Measurements from ENCODE around the gene DGKQ.

DNA sequence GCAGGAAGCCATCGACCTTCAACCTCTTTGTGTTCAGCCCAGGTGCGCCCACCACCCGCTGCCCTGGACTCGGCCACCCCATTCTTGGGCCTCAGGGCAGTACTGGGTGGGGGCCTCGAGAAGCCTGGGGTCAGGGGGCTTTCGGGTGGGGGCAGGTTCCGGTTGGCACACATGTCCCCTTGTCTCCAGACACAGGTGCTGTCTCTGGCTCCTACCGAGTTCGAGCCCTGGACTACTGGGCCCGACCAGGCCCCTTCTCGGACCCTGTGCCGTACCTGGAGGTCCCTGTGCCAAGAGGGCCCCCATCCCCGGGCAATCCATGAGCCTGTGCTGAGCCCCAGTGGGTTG, 30.7 kb upstream of the DGKQ start:
- TF ChIP-seq, protein P1, sequence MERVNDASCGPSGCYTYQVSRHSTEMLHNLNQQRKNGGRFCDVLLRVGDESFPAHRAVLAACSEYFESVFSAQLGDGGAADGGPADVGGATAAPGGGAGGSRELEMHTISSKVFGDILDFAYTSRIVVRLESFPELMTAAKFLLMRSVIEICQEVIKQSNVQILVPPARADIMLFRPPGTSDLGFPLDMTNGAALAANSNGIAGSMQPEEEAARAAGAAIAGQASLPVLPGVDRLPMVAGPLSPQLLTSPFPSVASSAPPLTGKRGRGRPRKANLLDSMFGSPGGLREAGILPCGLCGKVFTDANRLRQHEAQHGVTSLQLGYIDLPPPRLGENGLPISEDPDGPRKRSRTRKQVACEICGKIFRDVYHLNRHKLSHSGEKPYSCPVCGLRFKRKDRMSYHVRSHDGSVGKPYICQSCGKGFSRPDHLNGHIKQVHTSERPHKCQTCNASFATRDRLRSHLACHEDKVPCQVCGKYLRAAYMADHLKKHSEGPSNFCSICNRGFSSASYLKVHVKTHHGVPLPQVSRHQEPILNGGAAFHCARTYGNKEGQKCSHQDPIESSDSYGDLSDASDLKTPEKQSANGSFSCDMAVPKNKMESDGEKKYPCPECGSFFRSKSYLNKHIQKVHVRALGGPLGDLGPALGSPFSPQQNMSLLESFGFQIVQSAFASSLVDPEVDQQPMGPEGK (CRISPR knock-in tag; IDR thresholded peaks at IDR 0.05; ENCODE audit: borderline replicate concordance): no peak
- TF ChIP-seq ZFP30 (CRISPR knock-in tag; IDR thresholded peaks at IDR 0.05): no peak
- TF ChIP-seq ZFP3 (CRISPR knock-in tag; IDR thresholded peaks at IDR 0.05): no peak
- no peak for TF ChIP-seq CSDC2 (CRISPR knock-in tag; IDR thresholded peaks at IDR 0.05)
- TF ChIP-seq TOX (CRISPR knock-in tag; IDR thresholded peaks at IDR 0.05; ENCODE audit: borderline replicate concordance): no peak
- TF ChIP-seq, protein P2, sequence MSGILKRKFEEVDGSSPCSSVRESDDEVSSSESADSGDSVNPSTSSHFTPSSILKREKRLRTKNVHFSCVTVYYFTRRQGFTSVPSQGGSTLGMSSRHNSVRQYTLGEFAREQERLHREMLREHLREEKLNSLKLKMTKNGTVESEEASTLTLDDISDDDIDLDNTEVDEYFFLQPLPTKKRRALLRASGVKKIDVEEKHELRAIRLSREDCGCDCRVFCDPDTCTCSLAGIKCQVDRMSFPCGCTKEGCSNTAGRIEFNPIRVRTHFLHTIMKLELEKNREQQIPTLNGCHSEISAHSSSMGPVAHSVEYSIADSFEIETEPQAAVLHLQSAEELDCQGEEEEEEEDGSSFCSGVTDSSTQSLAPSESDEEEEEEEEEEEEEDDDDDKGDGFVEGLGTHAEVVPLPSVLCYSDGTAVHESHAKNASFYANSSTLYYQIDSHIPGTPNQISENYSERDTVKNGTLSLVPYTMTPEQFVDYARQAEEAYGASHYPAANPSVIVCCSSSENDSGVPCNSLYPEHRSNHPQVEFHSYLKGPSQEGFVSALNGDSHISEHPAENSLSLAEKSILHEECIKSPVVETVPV (CRISPR knock-in tag; IDR thresholded peaks at IDR 0.05): no peak
- TF ChIP-seq, protein P3, sequence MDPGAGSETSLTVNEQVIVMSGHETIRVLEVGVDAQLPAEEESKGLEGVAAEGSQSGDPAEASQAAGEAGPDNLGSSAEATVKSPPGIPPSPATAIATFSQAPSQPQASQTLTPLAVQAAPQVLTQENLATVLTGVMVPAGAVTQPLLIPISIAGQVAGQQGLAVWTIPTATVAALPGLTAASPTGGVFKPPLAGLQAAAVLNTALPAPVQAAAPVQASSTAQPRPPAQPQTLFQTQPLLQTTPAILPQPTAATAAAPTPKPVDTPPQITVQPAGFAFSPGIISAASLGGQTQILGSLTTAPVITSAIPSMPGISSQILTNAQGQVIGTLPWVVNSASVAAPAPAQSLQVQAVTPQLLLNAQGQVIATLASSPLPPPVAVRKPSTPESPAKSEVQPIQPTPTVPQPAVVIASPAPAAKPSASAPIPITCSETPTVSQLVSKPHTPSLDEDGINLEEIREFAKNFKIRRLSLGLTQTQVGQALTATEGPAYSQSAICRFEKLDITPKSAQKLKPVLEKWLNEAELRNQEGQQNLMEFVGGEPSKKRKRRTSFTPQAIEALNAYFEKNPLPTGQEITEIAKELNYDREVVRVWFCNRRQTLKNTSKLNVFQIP (CRISPR knock-in tag; IDR thresholded peaks at IDR 0.05; ENCODE audit: borderline replicate concordance, low read depth): no peak
- no peak for TF ChIP-seq RARB (CRISPR knock-in tag; IDR thresholded peaks at IDR 0.05)
- no peak for TF ChIP-seq ZC3H10 (CRISPR knock-in tag; IDR thresholded peaks at IDR 0.05)
- no peak for TF ChIP-seq ESRRG (CRISPR knock-in tag; IDR thresholded peaks at IDR 0.05)
- no peak for TF ChIP-seq GLIS3 (CRISPR knock-in tag; IDR thresholded peaks at IDR 0.05)
- TF ChIP-seq ZNF70 (CRISPR knock-in tag; IDR thresholded peaks at IDR 0.05): no peak
- TF ChIP-seq TCF4 (CRISPR knock-in tag; IDR thresholded peaks at IDR 0.05; ENCODE audit: borderline replicate concordance): no peak
- TF ChIP-seq, protein P4, sequence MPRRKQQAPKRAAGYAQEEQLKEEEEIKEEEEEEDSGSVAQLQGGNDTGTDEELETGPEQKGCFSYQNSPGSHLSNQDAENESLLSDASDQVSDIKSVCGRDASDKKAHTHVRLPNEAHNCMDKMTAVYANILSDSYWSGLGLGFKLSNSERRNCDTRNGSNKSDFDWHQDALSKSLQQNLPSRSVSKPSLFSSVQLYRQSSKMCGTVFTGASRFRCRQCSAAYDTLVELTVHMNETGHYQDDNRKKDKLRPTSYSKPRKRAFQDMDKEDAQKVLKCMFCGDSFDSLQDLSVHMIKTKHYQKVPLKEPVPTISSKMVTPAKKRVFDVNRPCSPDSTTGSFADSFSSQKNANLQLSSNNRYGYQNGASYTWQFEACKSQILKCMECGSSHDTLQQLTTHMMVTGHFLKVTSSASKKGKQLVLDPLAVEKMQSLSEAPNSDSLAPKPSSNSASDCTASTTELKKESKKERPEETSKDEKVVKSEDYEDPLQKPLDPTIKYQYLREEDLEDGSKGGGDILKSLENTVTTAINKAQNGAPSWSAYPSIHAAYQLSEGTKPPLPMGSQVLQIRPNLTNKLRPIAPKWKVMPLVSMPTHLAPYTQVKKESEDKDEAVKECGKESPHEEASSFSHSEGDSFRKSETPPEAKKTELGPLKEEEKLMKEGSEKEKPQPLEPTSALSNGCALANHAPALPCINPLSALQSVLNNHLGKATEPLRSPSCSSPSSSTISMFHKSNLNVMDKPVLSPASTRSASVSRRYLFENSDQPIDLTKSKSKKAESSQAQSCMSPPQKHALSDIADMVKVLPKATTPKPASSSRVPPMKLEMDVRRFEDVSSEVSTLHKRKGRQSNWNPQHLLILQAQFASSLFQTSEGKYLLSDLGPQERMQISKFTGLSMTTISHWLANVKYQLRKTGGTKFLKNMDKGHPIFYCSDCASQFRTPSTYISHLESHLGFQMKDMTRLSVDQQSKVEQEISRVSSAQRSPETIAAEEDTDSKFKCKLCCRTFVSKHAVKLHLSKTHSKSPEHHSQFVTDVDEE (CRISPR knock-in tag; IDR thresholded peaks at IDR 0.05): no peak
